ENCODE results near the gene LRRC8B.
"Not testable (repeated sequence)": the region's sequence is repeated elsewhere in the genome, so short reads cannot be mapped to it uniquely, and the experiment has no call there.

Gene LRRC8B

DNA sequence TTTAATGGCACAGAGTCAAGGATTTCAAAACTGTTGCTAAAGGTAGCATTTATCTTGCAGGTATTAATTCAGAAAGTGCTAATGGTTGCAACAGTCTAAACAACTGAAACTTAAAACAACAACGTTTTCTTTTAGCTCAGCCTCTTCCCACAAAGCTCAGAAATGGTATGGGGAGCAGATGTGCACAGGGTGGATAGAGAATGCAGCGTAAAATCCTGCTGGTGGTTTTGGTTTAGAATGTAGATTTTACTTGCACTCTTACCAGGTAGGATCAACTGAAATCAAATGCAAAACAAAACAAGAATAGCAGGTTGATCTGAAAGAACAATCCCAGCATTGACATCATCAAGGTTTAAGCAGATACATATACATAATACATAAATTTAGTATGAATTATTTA, 104.5 kb downstream of the LRRC8B start:
- H3K4me3 ChIP-seq (ENCODE audit: low read depth, low read length): no peak overlapping the region
- no peak for DNase-seq (ENCODE audit: low read depth)
- in situ Hi-C loops (cut with HindIII; ENCODE audit: low sequenced_read_pairs): loop anchor here (25.0 kb wide), 1 partner anchor 333 kb away; no protein-coding TSS in a partner anchor
- TF ChIP-seq, protein P1, sequence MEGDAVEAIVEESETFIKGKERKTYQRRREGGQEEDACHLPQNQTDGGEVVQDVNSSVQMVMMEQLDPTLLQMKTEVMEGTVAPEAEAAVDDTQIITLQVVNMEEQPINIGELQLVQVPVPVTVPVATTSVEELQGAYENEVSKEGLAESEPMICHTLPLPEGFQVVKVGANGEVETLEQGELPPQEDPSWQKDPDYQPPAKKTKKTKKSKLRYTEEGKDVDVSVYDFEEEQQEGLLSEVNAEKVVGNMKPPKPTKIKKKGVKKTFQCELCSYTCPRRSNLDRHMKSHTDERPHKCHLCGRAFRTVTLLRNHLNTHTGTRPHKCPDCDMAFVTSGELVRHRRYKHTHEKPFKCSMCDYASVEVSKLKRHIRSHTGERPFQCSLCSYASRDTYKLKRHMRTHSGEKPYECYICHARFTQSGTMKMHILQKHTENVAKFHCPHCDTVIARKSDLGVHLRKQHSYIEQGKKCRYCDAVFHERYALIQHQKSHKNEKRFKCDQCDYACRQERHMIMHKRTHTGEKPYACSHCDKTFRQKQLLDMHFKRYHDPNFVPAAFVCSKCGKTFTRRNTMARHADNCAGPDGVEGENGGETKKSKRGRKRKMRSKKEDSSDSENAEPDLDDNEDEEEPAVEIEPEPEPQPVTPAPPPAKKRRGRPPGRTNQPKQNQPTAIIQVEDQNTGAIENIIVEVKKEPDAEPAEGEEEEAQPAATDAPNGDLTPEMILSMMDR (IDR thresholded peaks at IDR 0.05; ENCODE audit: low read depth, low read length, missing control alignments): no peak

DNA sequence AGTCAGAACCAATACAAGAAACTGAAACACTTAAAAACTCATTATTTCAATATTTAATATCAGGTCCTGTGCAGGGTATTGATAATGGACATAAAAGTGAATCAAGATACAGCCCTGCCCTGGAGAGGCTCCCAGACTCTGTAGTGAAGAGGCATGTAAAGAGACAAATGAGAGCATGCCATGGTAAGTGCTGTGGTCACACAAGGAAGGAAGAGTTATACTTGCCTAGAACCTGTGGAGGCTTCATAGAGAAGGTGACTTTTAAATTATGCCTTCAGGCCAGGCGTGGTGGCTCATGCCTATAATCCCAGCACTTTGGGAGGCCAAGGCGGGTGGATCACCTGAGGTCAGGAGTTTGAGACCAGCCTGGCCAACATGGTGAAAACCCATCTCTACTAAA, 105.0 kb downstream of the LRRC8B start:
- not testable (repeated sequence) for DNase-seq (ENCODE audit: low read depth); H3K4me3 ChIP-seq (ENCODE audit: low read depth, low read length)
- in situ Hi-C loops (cut with HindIII; ENCODE audit: low sequenced_read_pairs): loop anchor here (25.0 kb wide), 1 partner anchor 333 kb away; no protein-coding TSS in a partner anchor

DNA sequence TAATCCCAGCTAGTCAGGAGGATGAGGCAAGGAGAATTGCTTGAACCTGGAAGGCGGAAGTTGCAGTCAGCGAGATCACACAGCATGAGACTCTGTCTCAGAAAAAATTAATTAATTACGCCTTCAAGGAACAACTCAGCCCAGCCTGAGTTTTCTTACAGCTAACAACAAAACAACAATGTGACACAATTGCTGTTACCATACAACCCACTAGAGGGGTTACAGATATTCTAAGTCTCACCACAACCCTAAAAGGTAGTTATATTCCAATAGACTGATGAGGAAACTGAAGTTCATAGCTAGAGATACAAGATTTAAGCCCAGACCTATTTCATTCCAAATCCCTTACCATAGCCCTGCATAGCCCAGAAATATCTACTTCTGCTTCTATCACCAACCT, 105.4 kb downstream of the LRRC8B start:
- H3K4me3 ChIP-seq (ENCODE audit: low read depth, low read length): no peak overlapping the region
- no peak for DNase-seq (ENCODE audit: low read depth)
- in situ Hi-C loops (cut with HindIII; ENCODE audit: low sequenced_read_pairs): loop anchor here (25.0 kb wide), 1 partner anchor 332 kb away; no protein-coding TSS in a partner anchor
- TF ChIP-seq, protein P1 (IDR thresholded peaks at IDR 0.05; ENCODE audit: low read depth, low read length, missing control alignments): no peak

DNA sequence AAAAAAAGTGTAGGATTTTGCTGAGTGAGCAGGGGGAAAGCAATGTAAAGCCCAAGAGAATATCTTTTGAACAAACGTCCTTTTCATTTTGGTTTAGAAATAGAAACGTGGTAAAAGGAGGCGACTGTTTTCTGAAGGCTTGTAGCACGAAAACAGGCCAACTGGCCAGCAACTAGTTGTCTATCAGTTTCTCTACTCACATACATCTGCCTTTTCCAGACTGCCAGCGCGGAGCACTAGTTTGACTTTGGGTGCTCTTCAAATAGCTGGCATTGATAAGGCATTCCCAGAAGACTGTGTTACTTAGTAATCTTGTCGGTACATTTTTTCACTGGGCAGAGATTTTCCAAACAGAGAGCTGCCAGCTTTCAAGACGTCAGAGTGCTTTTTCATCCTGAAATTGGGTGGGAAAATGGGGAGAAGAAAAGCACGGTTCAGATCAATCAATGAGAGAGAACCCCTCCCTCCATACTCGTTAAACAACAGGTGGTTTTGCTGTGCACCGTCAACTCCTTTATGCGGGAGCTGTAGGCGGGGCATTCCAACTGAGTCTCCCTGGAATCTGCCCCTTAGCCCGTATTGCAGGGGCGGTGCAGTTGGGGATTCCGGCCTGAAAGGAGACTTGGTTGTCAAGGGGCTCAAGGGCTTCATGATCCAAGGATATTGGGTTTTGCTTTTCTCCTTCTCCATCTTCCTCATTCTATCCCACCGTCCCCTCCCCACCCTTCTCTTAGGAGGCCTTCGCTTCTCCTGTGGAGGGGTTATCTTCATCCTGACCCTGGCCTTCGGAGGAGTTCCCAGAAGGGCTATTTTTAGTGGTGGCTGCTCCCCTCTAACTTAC, 107.4 kb downstream of the LRRC8B start:
- TF ChIP-seq, protein P1 (IDR thresholded peaks at IDR 0.05; ENCODE audit: low read depth, low read length, missing control alignments): no peak
- no peak for DNase-seq (ENCODE audit: low read depth)
- in situ Hi-C loops (cut with HindIII; ENCODE audit: low sequenced_read_pairs): loop anchor here (25.0 kb wide), 1 partner anchor 330 kb away; no protein-coding TSS in a partner anchor
- H3K4me3 ChIP-seq (ENCODE audit: low read depth, low read length): peak overlapping the region; percentile 72

DNA sequence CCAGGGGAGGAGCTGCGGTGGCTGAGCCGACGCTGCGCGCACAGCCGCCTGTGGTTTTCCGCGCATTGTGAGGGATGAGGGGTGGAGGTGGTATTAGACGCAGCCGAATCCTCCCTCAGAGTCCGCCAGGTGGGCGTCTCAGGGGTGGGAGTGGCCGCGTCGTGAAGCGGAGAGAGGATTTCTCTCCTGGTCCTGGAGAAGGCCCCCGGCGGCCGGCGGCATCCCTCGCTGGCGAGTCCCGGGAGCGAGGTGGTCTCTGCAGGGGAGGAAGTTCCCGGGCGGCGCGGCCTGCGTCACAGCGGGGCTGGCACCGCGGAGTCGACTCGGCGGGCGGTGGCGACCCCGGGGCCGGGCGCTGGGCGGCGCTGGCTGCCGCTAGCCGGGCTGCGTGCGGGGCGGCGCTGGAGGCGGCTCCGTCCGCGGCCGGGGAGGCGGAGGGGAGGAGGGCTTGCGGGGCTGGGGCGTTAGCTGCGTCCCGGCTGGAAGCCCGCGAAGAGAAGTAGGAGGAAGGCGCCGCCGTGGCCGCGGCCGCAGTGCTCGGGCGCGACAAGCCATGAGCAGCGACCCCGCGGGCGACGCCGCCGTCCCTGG, 108.1 kb downstream of the LRRC8B start, which contains the start of gene LRRC8C:
Gene LRRC8C, plus strand, starts transcription at position 464 of the 591 bp plus-strand sequence. CDS start 53,354 bp downstream, outside the sequence.
- H3K4me3 ChIP-seq (ENCODE audit: low read depth, low read length): peak within 1 kb of the TSS; percentile 72
- TF ChIP-seq, protein P1 (IDR thresholded peaks at IDR 0.05; ENCODE audit: low read depth, low read length, missing control alignments): peak; percentile 2
- DNase-seq (ENCODE audit: low read depth): no peak
- in situ Hi-C loops (cut with HindIII; ENCODE audit: low sequenced_read_pairs): loop anchor here (25.0 kb wide), 1 partner anchor 330 kb away; no protein-coding TSS in a partner anchor

DNA sequence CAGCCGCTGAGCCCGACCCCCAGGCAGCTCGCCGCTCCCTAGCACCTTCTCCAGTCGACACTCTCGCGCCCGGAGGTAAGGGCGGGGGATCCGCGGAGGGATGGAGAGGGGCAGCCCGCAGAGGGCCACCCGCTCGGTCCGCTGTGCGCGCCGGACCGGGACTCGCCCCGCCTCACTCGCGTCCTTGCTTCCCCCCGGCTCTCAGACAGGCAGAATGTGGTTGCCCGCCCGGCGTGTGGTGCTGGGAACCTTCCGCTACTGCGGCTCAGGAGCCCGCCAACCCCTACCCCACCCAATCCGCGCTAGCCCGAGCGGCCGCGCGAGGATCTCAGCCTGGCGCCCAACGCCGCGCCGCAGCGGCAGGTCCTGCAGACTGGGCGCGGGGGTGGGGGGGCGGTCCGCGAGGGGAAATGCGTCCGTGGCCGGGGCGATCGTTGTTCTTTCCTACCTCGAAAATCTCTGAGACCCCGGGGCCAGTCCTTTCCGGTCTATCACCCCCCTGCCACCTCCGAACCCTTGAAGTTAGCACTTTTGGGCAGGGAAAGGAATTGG, 108.7 kb downstream of the LRRC8B start:
- in situ Hi-C loops (cut with HindIII; ENCODE audit: low sequenced_read_pairs): loop anchor here (25.0 kb wide), 1 partner anchor 329 kb away; no protein-coding TSS in a partner anchor
- H3K4me3 ChIP-seq (ENCODE audit: low read depth, low read length): peak overlapping the region; percentile 72
- no peak for DNase-seq (ENCODE audit: low read depth)
- TF ChIP-seq, protein P1 (IDR thresholded peaks at IDR 0.05; ENCODE audit: low read depth, low read length, missing control alignments): no peak
